ENCODE measurements around the gene C1GALT1C1.
"Not testable (repeated sequence)": the region's sequence is repeated elsewhere in the genome, so short reads cannot be mapped to it uniquely, and the experiment has no call there.

The C1GALT1C1 gene

DNA sequence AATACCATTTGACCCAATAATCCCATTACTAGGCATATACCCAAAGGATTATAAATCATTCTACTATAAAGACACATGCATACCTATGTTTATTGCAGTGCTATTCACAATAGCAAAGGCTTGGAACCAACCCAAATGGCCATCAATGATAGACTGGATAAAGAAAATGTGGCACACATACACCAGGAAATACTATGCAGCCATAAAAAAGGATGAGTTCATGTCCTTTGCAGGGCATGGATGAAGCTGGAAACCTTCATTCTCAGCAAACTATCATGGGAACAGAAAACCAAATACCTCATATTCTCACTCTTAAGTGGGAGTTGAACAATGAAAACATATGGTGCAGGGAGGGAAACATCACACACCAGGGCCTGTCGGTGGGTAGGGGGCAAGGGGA is 22.4 kb upstream of the C1GALT1C1 start:
- peaks cover 19% of the 10 kb centered on the region for H3K4me1 ChIP-seq (ENCODE audit: control insufficient read depth, insufficient read depth, low read length)
- not testable (repeated sequence) for H3K9ac ChIP-seq (ENCODE audit: low read depth, low read length); H3K36me3 ChIP-seq (ENCODE audit: insufficient read depth, low read length); H3K4me3 ChIP-seq (ENCODE audit: low read length); H3K27me3 ChIP-seq (ENCODE audit: control insufficient read depth, insufficient read depth, low read length); H3K9me3 ChIP-seq (replicated peaks; ENCODE audit: low read length); H3K4me2 ChIP-seq (ENCODE audit: low read length)

DNA sequence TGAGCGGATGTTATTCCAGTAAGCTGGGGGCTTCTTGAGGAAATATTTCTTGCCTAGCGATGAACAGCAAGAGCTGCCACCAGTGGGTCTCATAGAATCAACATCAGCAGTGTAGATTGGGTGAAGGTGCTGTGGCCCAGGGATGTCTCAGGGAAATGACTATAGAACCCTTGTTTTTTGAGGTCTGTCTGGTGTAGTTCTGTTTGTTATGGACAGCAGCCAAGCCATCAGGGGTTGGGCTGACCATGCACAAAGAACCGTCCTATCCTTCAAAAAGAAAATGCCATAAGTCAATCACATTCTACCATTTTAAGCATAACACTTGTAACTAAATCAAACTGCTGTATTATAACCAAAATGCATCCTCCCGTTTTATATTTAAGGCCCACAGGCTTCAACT is 17.3 kb upstream of the C1GALT1C1 start:
- H3K4me1 ChIP-seq (ENCODE audit: control insufficient read depth, insufficient read depth, low read length) = peaks cover 23% of the 10 kb centered on the region
- no peak overlapping the region for H3K4me2 ChIP-seq (ENCODE audit: low read length)
- H3K36me3 ChIP-seq (ENCODE audit: insufficient read depth, low read length) = no peaks in the 10 kb centered on the region
- no peak overlapping the region for H3K9ac ChIP-seq (ENCODE audit: low read depth, low read length)
- no peak overlapping the region for H3K4me3 ChIP-seq (ENCODE audit: low read length)
- no peaks in the 10 kb centered on the region for H3K27me3 ChIP-seq (ENCODE audit: control insufficient read depth, insufficient read depth, low read length)
- H3K9me3 ChIP-seq (replicated peaks; ENCODE audit: low read length) = no peaks in the 10 kb centered on the region

DNA sequence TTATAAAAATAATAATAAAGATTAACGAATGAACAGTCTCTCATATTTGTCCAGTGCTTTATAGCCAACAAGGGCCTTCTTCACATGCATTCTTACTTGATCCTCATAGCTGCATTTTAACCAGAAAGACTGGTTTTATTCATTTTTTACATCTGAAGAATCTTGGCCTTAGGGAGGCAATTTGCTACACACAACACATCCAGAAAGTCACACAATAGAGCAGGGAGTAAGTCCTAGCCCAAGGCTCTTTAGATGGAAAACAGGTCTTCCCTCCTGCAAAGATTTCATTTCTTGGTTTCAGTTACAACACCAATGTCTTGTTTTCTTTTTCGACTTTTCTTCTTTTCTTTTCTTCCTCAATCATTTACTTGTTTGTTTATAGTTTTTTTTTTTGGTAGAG is 13.0 kb upstream of the C1GALT1C1 start:
- H3K9me3 ChIP-seq (replicated peaks; ENCODE audit: low read length) = no peaks in the 10 kb centered on the region
- H3K27me3 ChIP-seq (ENCODE audit: control insufficient read depth, insufficient read depth, low read length) = no peaks in the 10 kb centered on the region
- H3K4me3 ChIP-seq (ENCODE audit: low read length) = no peak overlapping the region
- H3K36me3 ChIP-seq (ENCODE audit: insufficient read depth, low read length) = no peaks in the 10 kb centered on the region
- H3K9ac ChIP-seq (ENCODE audit: low read depth, low read length) = no peak overlapping the region
- H3K4me1 ChIP-seq (ENCODE audit: control insufficient read depth, insufficient read depth, low read length) = peaks cover 7% of the 10 kb centered on the region
- H3K4me2 ChIP-seq (ENCODE audit: low read length) = no peak overlapping the region

DNA sequence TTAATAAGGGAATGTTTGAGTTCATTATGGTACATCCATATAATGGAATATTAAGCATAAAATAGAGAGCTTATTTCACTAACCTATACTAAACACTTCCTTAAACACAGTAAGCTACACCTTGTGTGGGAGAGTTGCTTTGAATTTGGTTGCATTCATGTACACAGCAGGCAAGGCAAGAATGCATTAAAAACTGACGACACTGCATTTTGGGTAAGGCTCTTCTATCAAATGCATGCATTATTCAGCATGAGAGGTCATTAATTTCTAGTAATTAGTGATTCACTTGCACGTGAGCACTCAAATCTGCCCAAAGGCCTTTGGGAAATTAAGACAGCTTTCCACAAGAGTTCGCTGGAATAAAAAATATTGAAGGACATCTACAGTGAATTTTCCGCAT is 8.8 kb upstream of the C1GALT1C1 start:
- H3K27me3 ChIP-seq (ENCODE audit: control insufficient read depth, insufficient read depth, low read length) = no peaks in the 10 kb centered on the region

DNA sequence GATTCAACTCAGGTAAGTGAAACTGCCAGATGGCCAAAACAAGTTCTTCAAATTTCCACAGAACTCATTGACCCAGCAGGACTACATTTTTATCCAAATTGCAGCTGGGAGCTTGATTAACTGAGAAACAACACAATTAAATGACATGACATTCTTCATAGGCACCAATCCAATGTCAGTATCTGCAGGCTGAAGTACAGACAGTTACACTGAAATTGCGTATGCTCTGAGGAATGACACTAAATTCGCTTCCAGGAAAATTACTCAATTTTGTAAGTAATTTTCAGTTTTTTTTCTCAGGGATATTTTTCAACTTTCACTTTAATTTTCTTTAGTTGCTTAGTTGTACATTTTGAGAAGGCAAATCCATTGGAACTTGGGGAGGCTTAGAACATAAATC is 4.5 kb downstream of the C1GALT1C1 start:
- no peaks in the 10 kb centered on the region for H3K27me3 ChIP-seq (ENCODE audit: control insufficient read depth, insufficient read depth, low read length)

More for the DNA sequence above, 8.8 kb upstream of the C1GALT1C1 start:
- Histone ChIP-seq H3K9ac (ENCODE audit: low read depth, low read length) (no peak overlapping the region), H3K4me3 (ENCODE audit: low read length) (no peak overlapping the region), H3K9me3 (replicated peaks; ENCODE audit: low read length) (no peaks in the 10 kb centered on the region), H3K4me1 (ENCODE audit: control insufficient read depth, insufficient read depth, low read length) (no peaks in the 10 kb centered on the region), H3K4me2 (ENCODE audit: low read length) (no peak overlapping the region), H3K36me3 (ENCODE audit: insufficient read depth, low read length) (no peaks in the 10 kb centered on the region)

DNA sequence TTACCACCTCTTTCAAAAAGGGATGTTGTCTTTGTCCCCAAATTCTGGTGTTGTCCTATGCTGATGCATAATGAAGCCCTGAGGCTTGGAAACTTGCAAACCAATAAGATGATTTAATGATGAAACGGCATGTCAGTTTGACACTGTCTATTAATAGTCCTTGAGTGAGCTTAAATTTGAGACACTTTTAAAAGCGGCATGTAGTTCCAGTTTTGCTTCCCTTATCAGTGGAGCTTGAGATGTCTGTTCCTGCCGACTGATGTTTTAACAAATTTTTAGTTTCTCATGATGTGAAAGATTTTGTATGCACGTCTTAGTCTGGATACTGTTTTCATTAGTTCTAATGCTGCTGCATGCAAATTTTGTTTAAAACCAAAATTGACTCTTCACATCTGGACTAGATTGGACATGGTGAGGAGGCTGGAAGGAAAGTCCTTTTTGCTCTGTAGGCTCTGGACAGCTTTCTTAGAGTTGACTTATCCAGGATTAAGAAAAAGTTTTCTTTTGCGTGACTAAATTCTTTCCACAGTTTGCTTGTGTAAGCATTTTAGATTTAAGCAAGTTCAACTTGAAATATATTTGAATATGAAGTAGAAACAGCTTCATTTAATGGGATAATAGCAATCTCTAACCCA is 11.7 kb downstream of the C1GALT1C1 start:
- Histone ChIP-seq H3K4me2 (ENCODE audit: low read length) (no peak overlapping the region), H3K9ac (ENCODE audit: low read depth, low read length) (no peak overlapping the region), H3K4me3 (ENCODE audit: low read length) (no peak overlapping the region), H3K4me1 (ENCODE audit: control insufficient read depth, insufficient read depth, low read length) (no peaks in the 10 kb centered on the region), H3K36me3 (ENCODE audit: insufficient read depth, low read length) (peaks cover 11% of the 10 kb centered on the region), H3K27me3 (ENCODE audit: control insufficient read depth, insufficient read depth, low read length) (no peaks in the 10 kb centered on the region), H3K9me3 (replicated peaks; ENCODE audit: low read length) (no peaks in the 10 kb centered on the region)

More for the DNA sequence above, 4.5 kb downstream of the C1GALT1C1 start:
- Histone ChIP-seq H3K4me3 (ENCODE audit: low read length) (no peak overlapping the region), H3K4me2 (ENCODE audit: low read length) (peak overlapping the region; percentile 1), H3K36me3 (ENCODE audit: insufficient read depth, low read length) (no peaks in the 10 kb centered on the region), H3K4me1 (ENCODE audit: control insufficient read depth, insufficient read depth, low read length) (peaks cover 7% of the 10 kb centered on the region), H3K9me3 (replicated peaks; ENCODE audit: low read length) (no peaks in the 10 kb centered on the region), H3K9ac (ENCODE audit: low read depth, low read length) (no peak overlapping the region)

DNA sequence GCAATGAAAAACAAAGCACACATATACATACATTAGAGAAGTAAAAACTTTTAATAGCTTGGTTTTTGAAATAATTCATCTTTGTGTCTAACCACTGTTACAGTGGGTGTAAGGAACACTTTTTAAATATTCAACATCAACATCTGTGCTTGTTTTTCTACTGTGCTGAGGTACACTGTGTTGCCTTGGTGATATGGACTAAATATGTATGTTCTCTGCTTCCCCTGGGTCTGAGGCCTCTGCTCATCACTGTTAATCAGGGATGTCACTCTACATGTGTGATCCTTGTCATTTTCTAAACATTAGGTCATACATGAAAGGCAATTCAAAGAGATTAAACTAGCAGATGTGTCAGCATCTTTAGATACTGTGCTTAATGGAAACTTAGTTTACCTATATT is 15.0 kb downstream of the C1GALT1C1 start:
- Histone ChIP-seq H3K9me3 (replicated peaks; ENCODE audit: low read length) (no peaks in the 10 kb centered on the region), H3K27me3 (ENCODE audit: control insufficient read depth, insufficient read depth, low read length) (no peaks in the 10 kb centered on the region), H3K9ac (ENCODE audit: low read depth, low read length) (no peak overlapping the region), H3K4me1 (ENCODE audit: control insufficient read depth, insufficient read depth, low read length) (no peaks in the 10 kb centered on the region), H3K4me3 (ENCODE audit: low read length) (no peak overlapping the region), H3K4me2 (ENCODE audit: low read length) (no peak overlapping the region), H3K36me3 (ENCODE audit: insufficient read depth, low read length) (peaks cover 21% of the 10 kb centered on the region)

DNA sequence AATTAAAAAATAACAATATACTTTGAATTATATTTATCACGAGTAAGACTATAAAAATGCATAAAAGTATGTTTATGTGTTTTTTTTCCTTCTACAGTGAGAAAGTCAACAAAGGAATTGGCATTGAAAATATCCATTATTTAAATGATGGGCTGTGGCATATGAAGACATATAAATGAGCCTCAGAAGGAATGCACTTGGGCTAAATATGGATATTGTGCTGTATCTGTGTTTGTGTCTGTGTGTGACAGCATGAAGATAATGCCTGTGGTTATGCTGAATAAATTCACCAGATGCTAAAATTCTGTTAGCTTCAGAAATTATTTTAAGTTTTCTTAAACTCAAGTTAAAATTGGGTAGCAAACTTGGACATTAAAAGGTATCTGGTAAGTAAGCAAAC is 17.8 kb downstream of the C1GALT1C1 start:
- Histone ChIP-seq H3K4me3 (ENCODE audit: low read length) (no peak overlapping the region), H3K4me2 (ENCODE audit: low read length) (no peak overlapping the region), H3K9me3 (replicated peaks; ENCODE audit: low read length) (no peaks in the 10 kb centered on the region), H3K4me1 (ENCODE audit: control insufficient read depth, insufficient read depth, low read length) (no peaks in the 10 kb centered on the region), H3K27me3 (ENCODE audit: control insufficient read depth, insufficient read depth, low read length) (no peaks in the 10 kb centered on the region), H3K36me3 (ENCODE audit: insufficient read depth, low read length) (peaks cover 31% of the 10 kb centered on the region), H3K9ac (ENCODE audit: low read depth, low read length) (no peak overlapping the region)

DNA sequence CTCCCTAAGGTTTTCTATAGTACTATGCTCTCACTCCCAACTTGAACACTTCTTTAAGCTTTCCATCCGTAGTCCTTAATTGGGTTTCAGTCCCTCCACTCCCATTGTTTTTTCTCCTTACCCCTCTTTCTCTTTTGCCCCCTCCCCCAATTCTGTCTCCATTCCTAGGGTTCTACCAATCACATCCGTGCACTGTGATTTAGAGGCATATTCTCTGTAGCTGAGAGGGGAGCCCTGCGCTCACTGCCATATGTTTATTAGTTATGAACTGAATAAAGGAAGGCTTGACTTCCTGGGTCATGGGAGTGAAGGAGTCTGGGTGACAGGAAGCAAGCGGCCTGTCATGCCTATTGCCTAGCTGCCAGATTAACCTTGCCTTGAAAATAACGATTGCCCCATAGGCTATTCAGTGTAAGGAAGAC is 25.5 kb downstream of the C1GALT1C1 start:
- peak overlapping the region; percentile 79 for H3K4me3 ChIP-seq (ENCODE audit: low read length)
- peak overlapping the region; percentile 95 for H3K9ac ChIP-seq (ENCODE audit: low read depth, low read length)
- peak overlapping the region; percentile 75 for H3K4me2 ChIP-seq (ENCODE audit: low read length)
- no peaks in the 10 kb centered on the region for H3K27me3 ChIP-seq (ENCODE audit: control insufficient read depth, insufficient read depth, low read length)
- H3K9me3 ChIP-seq (replicated peaks; ENCODE audit: low read length) = no peaks in the 10 kb centered on the region
- no peaks in the 10 kb centered on the region for H3K4me1 ChIP-seq (ENCODE audit: control insufficient read depth, insufficient read depth, low read length)
- peaks cover 10% of the 10 kb centered on the region for H3K36me3 ChIP-seq (ENCODE audit: insufficient read depth, low read length)

DNA sequence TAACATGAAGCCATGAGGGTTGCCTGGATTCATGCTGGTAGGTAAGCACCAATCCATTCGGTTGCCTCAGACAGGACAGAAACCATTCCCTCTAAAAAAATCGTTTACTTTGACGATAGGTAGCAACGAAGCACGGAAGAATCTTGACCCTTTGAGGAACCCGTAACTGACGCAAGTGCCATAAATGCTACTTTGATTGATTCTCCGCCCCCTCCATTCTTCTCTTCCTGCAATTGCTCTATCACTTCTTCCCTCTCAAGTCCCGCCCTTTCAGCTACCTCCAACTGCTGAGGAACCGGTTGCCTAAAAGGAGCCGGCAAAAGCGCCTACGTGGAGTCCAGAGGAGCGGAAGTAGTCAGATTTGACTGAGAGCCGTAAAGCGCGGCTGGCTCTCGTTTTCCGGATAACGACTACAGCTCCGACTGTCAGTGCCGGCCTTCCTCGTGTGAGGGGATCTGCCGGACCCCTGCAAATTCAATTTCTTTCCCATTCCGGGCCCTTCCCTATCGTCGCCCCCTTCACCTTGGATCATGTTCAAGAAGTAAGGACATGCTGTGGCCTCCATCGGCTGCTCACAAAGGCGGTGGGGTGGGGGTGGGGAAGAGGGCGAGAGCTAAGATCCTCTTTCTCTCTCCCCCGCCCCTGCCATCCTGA is 26.0 kb downstream of the C1GALT1C1 start, which contains the start of gene MCTS1:
MCTS1 (plus strand) TSS at position 395 of the 654 bp plus-strand sequence; CDS start at position 531, 136 bp downstream.
- H3K4me2 ChIP-seq (ENCODE audit: low read length) = peak within 1 kb of the TSS; percentile 75
- no peaks in the 10 kb centered on the region for H3K9me3 ChIP-seq (replicated peaks; ENCODE audit: low read length)
- H3K36me3 ChIP-seq (ENCODE audit: insufficient read depth, low read length) = peaks cover 8% of the 10 kb centered on the region
- H3K27me3 ChIP-seq (ENCODE audit: control insufficient read depth, insufficient read depth, low read length) = no peaks in the 10 kb centered on the region
- H3K4me1 ChIP-seq (ENCODE audit: control insufficient read depth, insufficient read depth, low read length) = no peaks in the 10 kb centered on the region
- peak within 1 kb of the TSS; percentile 79 for H3K4me3 ChIP-seq (ENCODE audit: low read length)
- peak within 1 kb of the TSS; percentile 95 for H3K9ac ChIP-seq (ENCODE audit: low read depth, low read length)

DNA sequence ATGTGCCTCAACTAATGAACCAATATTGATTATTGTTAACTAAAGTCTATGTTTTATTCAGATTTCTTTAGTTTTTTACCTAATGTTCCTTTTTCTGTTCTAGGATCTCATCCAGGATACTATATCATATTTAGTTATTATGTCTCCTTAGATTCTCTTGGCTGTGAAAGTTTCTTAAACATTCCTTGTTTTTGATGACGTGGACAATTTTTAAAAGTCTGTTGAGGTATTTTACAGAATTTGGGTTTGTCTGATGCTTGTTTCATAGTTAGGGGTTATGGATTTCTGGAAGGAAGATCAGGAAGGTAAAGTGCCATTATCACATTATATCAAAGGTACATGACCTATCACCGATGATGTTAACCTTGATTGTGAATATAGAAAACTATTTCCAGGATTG is 44.2 kb downstream of the C1GALT1C1 start:
- Histone ChIP-seq H3K9ac (ENCODE audit: low read depth, low read length) (no peak overlapping the region), H3K4me2 (ENCODE audit: low read length) (no peak overlapping the region), H3K36me3 (ENCODE audit: insufficient read depth, low read length) (no peaks in the 10 kb centered on the region), H3K9me3 (replicated peaks; ENCODE audit: low read length) (no peaks in the 10 kb centered on the region), H3K27me3 (ENCODE audit: control insufficient read depth, insufficient read depth, low read length) (no peaks in the 10 kb centered on the region), H3K4me1 (ENCODE audit: control insufficient read depth, insufficient read depth, low read length) (no peaks in the 10 kb centered on the region), H3K4me3 (ENCODE audit: low read length) (no peak overlapping the region)
